Gastrocnemius medialis (tissue), 4 donors: ENCODE measurements around the gene GTF2I. TPM values are rescaled to one million over a fixed set of nuclear protein-coding genes. Genes with fewer than 3 reads are reported as not detected.
"Not testable (repeated sequence)": the region's sequence is repeated elsewhere in the genome, so short reads cannot be mapped to it uniquely, and the experiment has no call there.

ENCODE experiments used
- ATAC-seq, 2 donors: fragments of 150-250 bp; one replicate each; pipeline ENCODE4 v1.9.1; 2016
- DNase-seq, 2 donors: peaks; one replicate each; pipeline ENCODE4 v3.0.0-alpha.2; 2019
- H3K27ac ChIP-seq, 4 donors: fragments of 200-600 bp; sonication (generic); 1 replicate in 1 of 4; 2 replicates in 3 of 4; pipeline ENCODE4 v1.5.1; 2016 to 2018; ENCODE audit warnings: mild to moderate bottlenecking in 2 of 4, moderate library complexity in 1 of 4
- H3K27me3 ChIP-seq, 3 donors: fragments of 200-600 bp; sonication (generic) in 2 of 3; 1 replicate in 1 of 3; 2 replicates in 2 of 3; pipeline versions ENCODE4 v1.5.1 to v1.6.0; 2016 to 2019; ENCODE audit warnings: mild to moderate bottlenecking in 1 of 3, moderate library complexity in 1 of 3
- H3K36me3 ChIP-seq, 2 donors: fragments of 200-600 bp; sonication (generic) in 1 of 2; one replicate each; pipeline ENCODE4 v1.5.1; 2017 to 2018
- H3K4me1 ChIP-seq, 2 donors: fragments of 200-600 bp; sonication (generic) in 1 of 2; one replicate each; pipeline ENCODE4 v1.5.1; 2016 to 2017; ENCODE audit warnings: mild to moderate bottlenecking in 2 of 2
- H3K4me3 ChIP-seq, 4 donors: fragments of 200-600 bp; sonication (generic) in 3 of 4; 1 replicate in 1 of 4; 2 replicates in 3 of 4; pipeline ENCODE4 v1.5.1; 2016 to 2019; ENCODE audit warnings: mild to moderate bottlenecking in 2 of 4
- H3K9me3 ChIP-seq, 3 donors: fragments of 200-600 bp; sonication (generic) in 2 of 3; 1 replicate in 1 of 3; 2 replicates in 2 of 3; pipeline ENCODE4 v1.5.1; 2016 to 2019
- in situ Hi-C, 4 donors: fragments of 200-750 bp; cut with MboI; loops; one replicate each; pipeline versions ENCODE4 v1.15.0 to v1.8.0; 2017; ENCODE audit warnings: low sequenced_read_pairs in 4 of 4
- intact Hi-C: fragments of 100-400 bp; cut with DNase I; formaldehyde crosslinking; loops from one replicate; pipeline ENCODE4 v1.15.1; 2023; ENCODE audit warnings: low total_unique reads
- total RNA-seq, 4 donors: library from RNA; depleted of rRNA; stranded (reverse); fragments of >200 nt; gene quantifications; one replicate each; pipeline versions ENCODE4 v1.1.0 to v1.2.3, GENCODE V29; 2016
- TF ChIP-seq, protein P1 (sequence below), 5 experiments: fragments of 450-650 bp in 3 of 5; fragments of 200-600 bp in 2 of 5; sonication (generic) in 2 of 5; IDR thresholded peaks in 4 of 5; conservative IDR thresholded peaks in 1 of 5; 1 replicate in 4 of 5; 2 replicates in 1 of 5; pipeline ENCODE4 v1.5.1; 2016 to 2019; ENCODE audit warnings: antibody characterized with exemption in 5 of 5, mild to moderate bottlenecking in 3 of 5, moderate library complexity in 3 of 5

The GTF2I gene
- total RNA-seq, 4 donors from 2014 or later, result 50.8 to 125 (median 104) TPM

DNA sequence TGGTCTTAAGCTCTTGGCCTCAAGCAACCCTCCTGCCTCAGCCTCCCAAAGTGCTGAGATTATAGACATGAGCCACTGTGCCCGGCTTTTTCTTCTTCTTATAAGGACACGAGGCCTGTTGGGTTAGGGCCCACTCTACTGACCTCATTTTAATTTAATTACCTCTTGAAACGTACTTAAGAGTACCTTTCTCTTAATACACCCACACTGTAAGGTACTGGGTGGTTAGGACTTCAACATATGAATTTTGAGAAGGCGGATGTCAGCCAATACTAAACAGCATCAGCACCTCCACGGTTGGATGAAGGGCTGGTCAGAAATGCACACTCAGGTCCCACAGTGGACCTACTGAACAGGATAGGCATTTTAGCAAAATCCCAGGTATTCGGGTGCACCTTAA, 124.2 kb downstream of the GTF2I start:
- H3K4me1 ChIP-seq, H3K27ac ChIP-seq, DNase-seq, intact Hi-C loops, H3K4me3 ChIP-seq, in situ Hi-C loops, H3K27me3 ChIP-seq, ATAC-seq, H3K36me3 ChIP-seq, H3K9me3 ChIP-seq: not testable (repeated sequence)

DNA sequence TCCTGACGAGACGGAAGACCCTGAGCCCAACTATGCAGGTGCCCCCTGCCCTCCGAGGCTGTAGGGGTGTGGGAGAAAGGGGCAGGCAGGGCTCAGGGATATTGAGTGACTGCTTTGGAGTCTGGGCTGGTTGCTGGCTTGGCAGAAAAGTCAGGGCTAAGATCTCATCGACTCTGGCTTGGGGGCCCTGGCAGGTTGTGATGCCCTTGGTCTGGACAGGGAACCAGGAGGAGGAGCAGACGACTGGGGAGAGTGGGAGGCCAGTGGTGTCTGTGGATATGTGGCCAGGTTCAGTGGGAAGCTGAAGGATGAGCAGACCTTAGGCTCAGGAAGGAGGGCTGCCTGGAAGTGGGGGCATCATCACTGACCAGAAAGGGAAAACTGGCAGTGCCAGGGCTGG, 126.1 kb downstream of the GTF2I start:
- H3K9me3 ChIP-seq, intact Hi-C loops, H3K36me3 ChIP-seq, H3K4me1 ChIP-seq, DNase-seq, ATAC-seq, in situ Hi-C loops, H3K27ac ChIP-seq, H3K4me3 ChIP-seq, H3K27me3 ChIP-seq: not testable (repeated sequence)

DNA sequence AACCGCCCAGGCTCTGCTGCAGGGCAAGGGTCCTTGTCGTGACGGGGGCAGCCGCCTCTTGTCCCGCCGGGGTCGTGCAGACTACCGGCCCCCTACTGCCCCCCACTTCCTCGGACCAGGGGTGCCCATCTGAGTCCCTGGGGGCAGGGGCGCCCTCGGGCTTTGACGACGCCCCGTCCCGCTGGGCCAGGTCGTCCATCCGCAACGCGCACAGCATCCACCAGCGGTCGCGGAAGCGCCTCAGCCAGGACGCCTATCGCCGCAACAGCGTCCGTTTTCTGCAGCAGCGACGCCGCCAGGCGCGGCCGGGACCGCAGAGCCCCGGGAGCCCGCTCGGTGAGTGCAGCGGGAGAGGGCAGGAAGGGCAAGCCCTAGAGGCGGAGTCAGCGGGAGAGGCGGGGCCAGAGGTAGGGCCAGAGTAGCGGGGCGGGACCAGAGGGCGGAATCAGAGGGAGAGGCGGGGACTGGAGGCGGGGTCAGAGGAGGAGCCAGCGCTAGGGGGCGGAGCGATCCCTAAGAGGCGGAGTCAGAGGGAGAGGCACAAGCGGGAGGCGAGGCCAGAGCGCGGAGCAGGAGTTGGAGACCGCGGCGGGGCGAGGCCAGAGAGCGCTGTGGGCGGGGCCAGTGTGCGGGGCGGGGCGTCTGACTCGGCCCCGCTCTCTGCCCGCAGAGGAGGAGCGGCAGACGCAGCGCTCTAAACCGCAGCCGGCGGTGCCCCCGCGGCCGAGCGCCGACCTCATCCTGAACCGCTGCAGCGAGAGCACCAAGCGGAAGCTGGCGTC, 131.0 kb downstream of the GTF2I start:
- TF ChIP-seq, protein P1, sequence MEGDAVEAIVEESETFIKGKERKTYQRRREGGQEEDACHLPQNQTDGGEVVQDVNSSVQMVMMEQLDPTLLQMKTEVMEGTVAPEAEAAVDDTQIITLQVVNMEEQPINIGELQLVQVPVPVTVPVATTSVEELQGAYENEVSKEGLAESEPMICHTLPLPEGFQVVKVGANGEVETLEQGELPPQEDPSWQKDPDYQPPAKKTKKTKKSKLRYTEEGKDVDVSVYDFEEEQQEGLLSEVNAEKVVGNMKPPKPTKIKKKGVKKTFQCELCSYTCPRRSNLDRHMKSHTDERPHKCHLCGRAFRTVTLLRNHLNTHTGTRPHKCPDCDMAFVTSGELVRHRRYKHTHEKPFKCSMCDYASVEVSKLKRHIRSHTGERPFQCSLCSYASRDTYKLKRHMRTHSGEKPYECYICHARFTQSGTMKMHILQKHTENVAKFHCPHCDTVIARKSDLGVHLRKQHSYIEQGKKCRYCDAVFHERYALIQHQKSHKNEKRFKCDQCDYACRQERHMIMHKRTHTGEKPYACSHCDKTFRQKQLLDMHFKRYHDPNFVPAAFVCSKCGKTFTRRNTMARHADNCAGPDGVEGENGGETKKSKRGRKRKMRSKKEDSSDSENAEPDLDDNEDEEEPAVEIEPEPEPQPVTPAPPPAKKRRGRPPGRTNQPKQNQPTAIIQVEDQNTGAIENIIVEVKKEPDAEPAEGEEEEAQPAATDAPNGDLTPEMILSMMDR (IDR thresholded peaks at IDR 0.05 in 4 of 5, conservative IDR thresholded peaks at IDR 0.05 in 1 of 5), result peak in 1 of 5 experiments; percentile 14
- H3K4me1 ChIP-seq, H3K27me3 ChIP-seq, H3K36me3 ChIP-seq, H3K9me3 ChIP-seq, in situ Hi-C loops, intact Hi-C loops: not testable (repeated sequence)
- peak overlapping the region in 1 of 4 donors; percentile 64 for H3K27ac ChIP-seq
- peak; percentile 90 to 97 for DNase-seq
- H3K4me3 ChIP-seq, result peak overlapping the region; percentile 31 to 42 (median 34)
- peak; percentile 90 to 95 for ATAC-seq

DNA sequence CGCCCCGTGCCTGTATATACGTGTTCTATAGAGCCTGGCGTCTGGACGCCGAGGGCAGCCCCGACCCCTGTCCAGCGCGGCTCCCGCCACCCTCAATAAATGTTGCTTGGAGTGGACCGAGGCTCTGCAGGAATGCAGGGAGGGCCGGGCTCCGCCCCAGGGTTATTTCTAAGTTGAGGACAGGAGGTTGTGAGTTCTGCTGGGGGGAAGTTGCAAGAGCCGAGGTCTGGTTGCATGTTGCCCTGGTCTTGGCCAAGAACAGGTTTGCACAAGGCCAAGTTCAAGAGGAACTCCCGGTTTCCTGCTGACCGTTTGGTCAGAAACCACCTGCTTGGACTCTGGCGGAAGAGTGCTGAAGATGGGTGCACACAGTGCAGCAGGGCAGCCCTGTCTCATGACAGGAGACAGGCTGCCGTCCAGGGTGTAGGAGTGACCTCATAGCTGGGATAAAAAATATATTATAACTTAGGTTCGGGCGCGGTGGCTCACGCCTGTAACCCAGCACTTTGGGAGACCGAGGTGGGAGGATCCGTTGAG, 131.8 kb downstream of the GTF2I start:
- H3K4me3 ChIP-seq, H3K27me3 ChIP-seq, H3K36me3 ChIP-seq, H3K4me1 ChIP-seq, DNase-seq, H3K27ac ChIP-seq, H3K9me3 ChIP-seq, intact Hi-C loops, in situ Hi-C loops: not testable (repeated sequence)
- ATAC-seq, result peak; percentile 58 to 77

DNA sequence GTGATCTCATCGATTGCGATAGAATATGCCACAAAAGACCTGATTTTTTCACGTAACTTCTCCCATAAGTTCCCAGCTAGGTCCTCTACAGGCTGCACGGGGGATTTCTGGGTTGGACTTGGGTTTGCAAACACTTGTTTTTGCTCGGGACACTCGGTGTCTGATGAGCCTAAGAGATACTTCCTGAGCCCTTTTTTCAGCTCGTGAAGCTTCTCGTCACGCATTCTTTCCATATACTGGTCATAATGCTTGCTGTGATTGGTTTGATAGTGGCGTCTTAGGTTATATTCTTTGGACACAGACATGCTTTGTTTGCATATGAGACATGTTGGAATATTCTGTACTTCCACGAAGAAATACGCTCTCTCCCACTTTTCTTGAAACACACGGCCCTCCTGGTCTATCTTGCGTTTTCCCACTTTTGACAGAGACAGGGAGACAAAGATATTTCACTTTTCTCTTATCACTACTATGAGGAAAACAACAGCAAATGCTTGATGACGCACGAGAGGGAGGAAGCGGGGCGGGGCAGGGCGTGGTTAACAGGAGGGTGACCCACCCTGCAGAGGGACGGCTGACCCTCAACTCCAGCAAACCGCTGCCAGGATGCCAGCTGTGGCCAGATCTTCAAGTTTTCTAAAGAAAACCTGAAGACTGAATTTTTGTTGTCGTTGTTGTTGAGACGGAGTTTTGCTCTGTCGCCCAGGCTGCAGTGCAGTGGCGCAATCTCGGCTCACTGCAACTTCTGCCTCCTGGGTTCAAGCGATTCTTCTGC, 140.5 kb downstream of the GTF2I start:
- H3K4me3 ChIP-seq, H3K27me3 ChIP-seq, DNase-seq, in situ Hi-C loops, H3K27ac ChIP-seq, H3K4me1 ChIP-seq, intact Hi-C loops, H3K9me3 ChIP-seq, ATAC-seq, H3K36me3 ChIP-seq: not testable (repeated sequence)

DNA sequence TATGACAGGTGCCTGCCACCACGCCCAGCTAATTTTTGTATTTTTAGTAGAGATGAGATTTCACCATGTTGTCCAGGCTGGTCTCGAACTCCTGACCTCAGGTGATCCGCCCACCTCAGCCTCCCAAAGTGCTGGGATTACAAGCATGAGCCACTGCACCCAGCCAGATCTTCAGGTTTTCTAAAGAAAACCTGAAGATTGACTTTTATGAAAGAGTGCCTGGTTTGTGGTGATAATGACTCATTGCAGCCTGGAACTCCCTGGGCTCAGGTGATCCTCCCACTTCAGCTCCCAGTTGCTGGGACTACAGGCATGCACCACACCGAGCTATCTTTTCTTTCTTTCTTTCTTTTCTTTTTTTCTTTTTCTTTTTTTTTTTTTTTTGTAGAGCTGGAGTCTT, 141.1 kb downstream of the GTF2I start:
- H3K27ac ChIP-seq, ATAC-seq, H3K9me3 ChIP-seq, DNase-seq, H3K27me3 ChIP-seq, H3K4me3 ChIP-seq, intact Hi-C loops, in situ Hi-C loops, H3K4me1 ChIP-seq, H3K36me3 ChIP-seq: not testable (repeated sequence)

Other genes with a start within 250 kb of the GTF2I start
- gene GTF2IRD1, start 203.8 kb upstream of the GTF2I start, total RNA-seq, result 100 to 1,000 TPM in 1 of 4 donors, 10 to 100 TPM in 3; 42.9 to 109 (median 77.0) TPM
- 1 to 10 TPM in 1 of 4 donors, under 1 TPM in 3; 0.41 to 2.7 (median 0.54) TPM for gene NCF1, start 116.3 kb downstream of the GTF2I start, total RNA-seq
- gene GTF2IRD2, start 193.9 kb downstream of the GTF2I start, total RNA-seq, result 10 to 100 TPM in 2 of 4 donors, 1 to 10 TPM in 2; 5.6 to 39.1 (median 15.4) TPM